A673 (cell line): ENCODE results near the gene PDE4DIP.
"Not testable (repeated sequence)": the region's sequence is repeated elsewhere in the genome, so short reads cannot be mapped to it uniquely, and the experiment has no call there.

Source experiments
- CTCF ChIP-seq: fragments of 300-800, 200-600 bp; sonication (generic); conservative IDR thresholded peaks from 2 replicates; pipeline ENCODE4 v1.5.1; 2017; ENCODE audit warnings: low read depth, mild to moderate bottlenecking, antibody characterized with exemption, low read length, moderate library complexity, mixed read lengths
- EZH2 ChIP-seq: fragments of 200-600 bp; sonication (generic); IDR thresholded peaks from 2 replicates; pipeline ENCODE4 v1.6.1; 2017; ENCODE audit warnings: borderline replicate concordance, low read depth, mild to moderate bottlenecking, mixed read lengths, antibody characterized with exemption, low read length; ENCODE audit not compliant: poor library complexity, severe bottlenecking

GRCh38 chr1:148879812-148880416 lies 35.7 kb downstream of the PDE4DIP start:
- not testable (repeated sequence) for TF ChIP-seq EZH2, CTCF
